GM18520 (cell line): ENCODE results near the gene RAI1.

Experiments used
- ATAC-seq: cut with Tn5 transposase; IDR thresholded peaks from one replicate; pipeline ENCODE4 v1.9.1; 2021; ENCODE audit not compliant: unreplicated experiment

The RAI1 gene

GRCh38 chr17:17856386-17856785 lies 175.1 kb downstream of the RAI1 start:
- ATAC-seq, result no peak

- ATAC-seq, result no peak
Measured at GRCh38 chr17:17857496-17857895, 176.2 kb downstream of the RAI1 start.

DNA sequence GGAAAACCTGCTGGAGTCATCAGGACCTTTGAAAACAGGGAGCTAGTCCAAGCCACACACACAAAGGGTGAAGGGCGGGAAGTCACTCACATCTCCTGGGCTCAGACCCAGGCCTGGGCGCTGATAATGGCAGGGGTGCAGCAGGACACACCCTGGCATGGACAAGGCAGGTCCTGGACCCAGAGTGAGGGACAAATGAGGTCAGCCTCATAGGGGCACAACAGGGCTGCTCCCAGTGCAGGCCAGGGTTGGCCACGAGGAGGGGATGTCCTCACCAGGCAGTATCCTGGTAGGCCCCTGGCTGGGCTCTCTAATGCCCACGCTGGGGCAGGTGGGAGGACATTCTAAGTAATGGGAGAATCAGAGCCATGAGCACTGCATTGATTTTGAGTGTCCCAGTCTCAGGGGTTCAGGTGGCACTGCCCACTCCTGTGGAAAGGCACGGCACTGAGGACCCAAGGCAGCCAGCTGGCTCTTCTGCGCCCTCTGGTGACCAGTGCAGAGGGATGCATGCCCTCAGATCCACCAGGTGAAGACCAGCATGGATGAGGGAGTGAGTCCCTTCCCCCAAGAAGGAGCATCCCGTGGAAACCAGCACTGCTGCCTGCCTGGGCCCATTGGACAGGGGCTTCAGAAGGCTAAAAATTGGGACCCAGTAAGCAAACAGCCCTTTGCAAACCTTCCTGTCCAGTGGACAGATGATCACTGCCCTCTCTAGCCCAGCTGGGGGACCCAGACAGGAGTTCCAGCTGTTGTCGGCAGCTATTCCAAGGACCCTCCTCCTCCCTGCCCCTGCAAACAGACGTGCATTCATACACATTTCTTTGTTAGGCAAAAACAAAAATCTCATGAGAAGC lies 178.9 kb downstream of the RAI1 start:
- no peak for ATAC-seq

DNA sequence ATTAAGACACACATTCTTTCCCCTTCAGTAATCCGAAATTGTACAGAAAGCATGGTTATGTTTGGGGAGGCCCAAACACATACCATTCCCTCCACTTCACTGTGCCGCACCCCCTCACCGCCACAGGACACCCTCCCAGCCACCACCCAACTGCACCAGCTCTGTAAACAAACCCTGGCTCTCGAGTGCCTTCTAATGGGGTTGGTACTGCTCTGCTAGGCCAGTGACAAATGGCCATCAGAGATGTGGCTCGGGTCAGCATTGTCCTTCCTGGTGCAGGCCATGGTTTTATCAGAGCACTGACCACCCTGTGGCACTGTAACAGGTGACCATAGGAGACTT lies 179.5 kb downstream of the RAI1 start:
- ATAC-seq, result no peak
